HUDEP-2 (cell line): ENCODE measurements around the gene ZNF804A.

Source experiments
- DNase-seq, 76 experiments: peaks; one replicate each; lab custom pipeline; 2025; ENCODE audit not compliant: unreplicated experiment in 76 of 76; lab: John Stamatoyannopoulos, UW

The ZNF804A gene

DNA sequence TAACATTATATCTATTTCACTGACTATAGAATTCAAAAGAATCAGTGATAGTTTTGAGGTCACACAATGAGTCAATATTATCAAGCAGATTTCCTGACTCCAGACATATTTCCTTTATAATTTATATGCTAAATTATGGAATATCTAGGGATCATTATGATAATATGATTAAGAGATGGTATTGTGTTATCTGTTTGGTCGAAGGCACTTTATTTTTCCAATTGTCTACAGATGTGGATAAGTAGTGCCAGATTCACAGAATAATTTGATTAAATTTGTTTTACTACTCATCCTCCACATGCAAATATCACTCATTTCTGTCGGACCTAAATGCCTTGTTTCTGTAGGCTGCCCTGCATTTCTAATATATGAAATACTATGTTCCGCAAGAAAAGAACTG, 4.4 kb downstream of the ZNF804A start:
- DNase-seq, result no peak

DNA sequence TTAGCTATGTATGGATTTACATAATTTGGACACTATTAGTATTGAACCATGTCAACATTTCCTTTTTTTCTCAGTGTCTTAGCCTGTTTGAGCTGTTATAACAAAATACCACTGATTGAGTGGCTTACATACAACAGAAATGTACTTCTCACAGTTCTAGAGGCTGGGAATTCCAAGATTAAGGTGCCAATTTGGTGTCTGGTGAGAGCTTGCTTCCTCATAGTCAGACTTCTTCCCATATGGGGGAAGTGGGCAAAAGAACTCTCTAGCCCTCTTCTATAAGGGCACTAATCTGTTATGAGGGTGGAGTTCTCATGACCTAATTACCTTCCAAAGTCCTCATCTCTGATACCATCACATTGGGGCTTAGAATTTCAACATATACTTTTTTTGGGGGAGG, 12.6 kb downstream of the ZNF804A start:
- DNase-seq, result no peak

DNA sequence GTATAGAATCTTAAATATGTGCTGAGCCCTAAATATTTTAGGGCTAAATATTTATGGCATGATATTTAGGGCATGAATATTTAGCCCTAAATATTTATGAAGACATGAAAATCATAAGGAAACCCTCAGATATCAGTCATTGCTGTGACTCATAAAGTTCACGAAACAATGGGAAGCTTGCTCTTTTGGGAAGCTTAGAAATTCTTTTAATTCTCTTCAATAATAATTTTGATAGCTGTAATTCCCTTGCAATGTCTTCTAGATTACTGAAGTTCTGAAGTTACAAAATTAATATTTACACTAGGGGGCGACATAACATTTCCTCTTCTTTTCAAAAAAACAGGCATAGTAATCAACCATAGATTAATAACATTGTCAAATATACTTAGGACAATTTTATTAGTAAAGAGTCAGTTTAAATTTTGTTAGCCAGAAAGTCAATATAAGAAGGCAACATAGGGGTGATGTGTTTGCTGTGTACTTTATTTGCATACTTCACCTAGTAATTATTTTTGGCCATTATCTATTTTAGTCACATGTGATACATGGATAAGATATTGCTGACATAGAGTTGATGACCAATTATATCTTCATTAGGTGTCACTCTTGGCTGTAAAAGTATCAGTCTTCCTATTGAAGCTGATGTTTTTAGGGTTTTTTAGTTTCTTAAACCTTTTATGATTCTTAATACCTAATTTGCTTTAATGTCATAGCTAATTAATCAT, 13.2 kb downstream of the ZNF804A start:
- DNase-seq, result no peak

DNA sequence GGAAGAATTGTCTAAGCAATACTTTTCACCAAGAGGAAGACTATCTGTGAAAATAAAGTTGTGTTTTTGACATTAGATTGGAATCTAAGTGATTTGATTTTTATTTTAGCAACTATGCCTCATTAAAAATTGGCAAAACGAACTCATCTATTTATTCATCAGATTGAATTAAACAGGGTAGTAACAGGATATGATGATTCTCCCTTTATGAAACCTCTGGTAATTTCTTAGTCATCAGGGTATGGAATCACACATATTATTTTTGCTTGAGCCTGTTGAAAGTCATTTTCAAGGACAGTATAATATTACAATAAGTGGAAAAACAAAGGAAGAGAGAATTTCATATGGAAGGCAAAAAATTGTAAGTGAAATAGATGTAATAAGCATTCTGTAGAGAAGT, 22.0 kb downstream of the ZNF804A start:
- no peak for DNase-seq

DNA sequence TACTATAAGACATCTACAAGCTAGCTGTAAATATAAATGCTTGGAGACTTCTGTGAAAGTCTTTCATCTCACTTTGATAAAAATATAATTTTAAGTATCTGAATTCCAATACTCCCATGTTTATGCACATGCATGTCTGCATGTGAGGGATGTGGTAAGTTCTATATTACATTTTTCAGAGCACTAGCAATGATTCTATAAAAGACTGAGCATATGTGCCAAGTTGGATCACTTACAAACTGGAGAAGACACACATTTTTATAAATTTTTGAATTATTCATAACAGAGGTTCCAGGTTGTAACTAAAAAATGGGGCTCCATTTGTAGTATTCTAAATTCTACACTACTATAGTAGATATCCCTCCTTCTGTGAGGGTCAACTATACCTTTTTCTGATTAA, 26.0 kb downstream of the ZNF804A start:
- no peak for DNase-seq

DNA sequence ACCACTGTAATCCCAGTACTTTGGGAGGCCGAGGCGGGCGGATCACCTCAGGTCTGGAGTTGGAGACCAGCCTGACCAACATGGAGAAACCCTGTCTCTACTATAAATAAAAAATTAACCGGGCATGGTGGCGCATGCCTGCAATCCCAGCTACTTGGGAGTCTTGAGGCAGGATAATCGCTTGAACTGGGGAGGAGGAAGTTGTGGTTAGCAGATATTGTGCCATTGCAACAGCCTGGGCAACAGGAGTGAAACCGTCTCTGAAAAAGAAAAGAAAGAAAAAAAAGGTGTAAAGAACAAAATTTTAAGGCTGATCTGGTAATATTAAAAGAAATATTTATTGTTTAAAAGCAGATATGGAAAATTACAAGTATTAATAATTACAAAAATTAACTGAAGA, 29.7 kb downstream of the ZNF804A start:
- no peak for DNase-seq

DNA sequence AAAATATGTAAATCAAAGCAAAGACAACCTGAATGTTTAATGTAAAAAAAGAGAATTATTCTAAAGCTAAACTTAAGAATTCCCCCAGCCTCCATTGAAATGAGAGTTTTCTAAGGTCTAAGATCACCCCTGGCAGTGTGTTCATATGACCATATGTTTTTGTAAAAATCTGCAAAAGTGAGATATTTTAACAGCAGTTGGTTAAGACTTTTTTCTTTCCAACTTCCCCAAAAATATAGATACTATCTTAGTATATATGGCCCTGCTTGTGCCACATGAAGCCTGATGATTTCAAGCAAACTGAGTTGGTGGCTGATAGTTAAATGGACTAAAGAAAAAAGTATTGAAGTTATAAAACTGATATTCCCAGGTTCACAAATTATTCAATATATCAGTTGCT, 35.4 kb downstream of the ZNF804A start:
- peak in 1 of 76 experiments; percentile 30 for DNase-seq

DNA sequence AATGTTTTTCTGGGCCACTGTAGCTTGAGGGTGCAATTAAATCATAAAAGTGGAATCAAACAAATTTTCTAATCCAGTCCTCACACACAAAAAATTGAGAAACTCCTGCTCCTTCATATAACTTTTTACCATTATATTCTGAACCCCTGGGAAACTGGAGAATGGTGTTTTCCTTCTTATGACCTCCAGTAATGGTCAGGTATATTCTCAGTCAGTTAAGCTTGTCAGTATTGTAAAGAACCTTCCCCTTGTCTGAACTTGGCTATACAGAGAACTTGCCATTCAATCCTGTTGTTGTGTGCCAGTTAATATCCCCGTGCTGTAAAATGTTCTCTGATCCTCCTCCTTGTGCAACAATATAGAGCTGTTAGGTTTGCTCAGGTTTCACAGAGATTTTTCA, 39.5 kb downstream of the ZNF804A start:
- DNase-seq, result no peak

DNA sequence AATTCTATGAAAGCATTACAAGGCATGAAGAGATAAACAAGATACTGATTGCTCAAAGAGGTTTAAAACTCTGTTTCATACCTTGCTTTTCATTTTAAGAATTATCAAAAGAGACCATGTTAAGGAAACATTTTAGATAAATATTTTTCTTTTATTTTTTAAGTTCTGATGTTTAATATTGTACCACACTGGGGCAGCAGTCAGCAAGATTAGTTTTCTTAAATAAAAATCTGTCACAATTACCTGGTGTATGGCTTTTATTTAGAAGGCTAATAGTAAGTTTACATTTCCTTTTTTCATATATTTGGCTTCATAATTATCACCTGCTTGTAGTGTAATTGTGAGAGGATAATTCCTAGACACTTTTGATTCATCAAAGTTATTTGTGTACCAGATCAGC, 46.4 kb downstream of the ZNF804A start:
- DNase-seq, result no peak

DNA sequence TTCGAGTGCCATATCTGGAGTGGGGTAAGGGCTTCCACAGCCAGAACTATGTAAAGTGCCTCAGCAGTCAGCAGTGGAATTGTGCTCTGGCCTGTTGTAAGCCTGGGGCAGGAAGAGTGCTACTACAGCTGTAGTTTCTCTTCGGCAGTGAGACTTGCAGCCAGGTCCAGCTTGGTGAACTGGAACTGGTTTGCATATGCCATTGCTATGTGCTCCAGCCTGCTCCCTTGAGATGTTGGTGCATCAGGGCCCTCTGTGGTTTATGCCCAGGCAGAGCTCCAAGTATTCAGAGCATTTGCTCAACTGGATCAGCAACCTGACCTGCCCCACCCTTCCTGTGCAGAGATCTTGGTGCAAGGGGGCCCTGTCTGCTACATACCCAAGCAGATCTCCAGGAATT, 47.8 kb downstream of the ZNF804A start:
- peak in 1 of 76 experiments; percentile 3 for DNase-seq

DNA sequence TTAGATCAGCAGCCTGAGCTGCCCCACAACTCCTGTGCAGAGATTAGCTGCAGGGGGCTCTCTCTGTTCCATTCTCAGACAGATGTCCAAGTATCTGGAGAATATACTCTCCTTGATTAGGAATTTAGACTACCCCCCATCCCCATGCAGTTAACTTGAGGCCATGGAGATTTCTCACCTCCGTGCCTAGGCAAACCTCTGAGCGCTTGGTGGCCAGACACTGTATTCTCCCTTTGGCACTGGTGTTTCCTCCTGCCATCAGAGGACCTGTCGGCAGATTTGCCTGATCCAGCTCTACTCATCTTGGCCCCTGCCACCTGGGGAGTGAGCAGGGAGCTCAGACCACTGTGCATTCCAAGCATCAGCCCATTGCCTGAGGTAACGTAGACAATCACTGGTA, 48.3 kb downstream of the ZNF804A start:
- DNase-seq, result no peak

DNA sequence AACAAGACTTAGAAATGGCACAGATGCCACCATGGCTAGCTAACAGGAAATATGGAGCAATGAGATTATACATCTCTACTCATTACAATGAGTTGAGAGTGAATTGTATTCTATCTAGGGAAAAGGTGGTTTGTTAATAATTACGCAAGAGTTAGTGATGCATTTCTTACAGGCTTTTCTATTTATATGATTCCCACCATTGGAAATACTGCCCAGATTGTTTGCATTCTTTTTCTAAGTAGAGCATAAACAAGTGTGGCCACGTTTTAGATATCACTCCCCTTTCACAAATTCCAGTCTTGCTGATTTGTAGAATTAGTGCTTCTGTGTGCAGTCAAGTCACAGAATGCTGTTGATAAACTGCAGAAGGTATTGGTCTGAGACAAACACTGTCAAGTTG, 56.6 kb downstream of the ZNF804A start:
- no peak for DNase-seq

DNA sequence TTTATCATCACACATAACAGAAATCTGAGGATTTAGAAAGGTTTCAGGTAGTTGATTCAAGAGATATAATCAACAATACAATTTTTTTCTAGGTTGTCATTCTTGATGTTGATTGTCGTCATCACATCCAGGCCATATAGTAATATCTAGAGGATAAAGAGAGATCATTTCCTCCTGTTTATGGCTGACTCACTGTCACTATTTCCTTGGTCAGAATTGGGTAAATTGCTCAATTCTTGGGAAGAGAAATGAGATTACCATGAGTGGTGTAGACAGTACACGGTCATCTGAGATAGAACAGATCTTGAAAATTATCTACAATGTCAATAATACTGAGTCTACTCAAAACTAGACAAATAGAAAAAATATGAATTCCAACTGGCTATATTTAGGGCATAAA, 78.8 kb downstream of the ZNF804A start:
- DNase-seq, result no peak

DNA sequence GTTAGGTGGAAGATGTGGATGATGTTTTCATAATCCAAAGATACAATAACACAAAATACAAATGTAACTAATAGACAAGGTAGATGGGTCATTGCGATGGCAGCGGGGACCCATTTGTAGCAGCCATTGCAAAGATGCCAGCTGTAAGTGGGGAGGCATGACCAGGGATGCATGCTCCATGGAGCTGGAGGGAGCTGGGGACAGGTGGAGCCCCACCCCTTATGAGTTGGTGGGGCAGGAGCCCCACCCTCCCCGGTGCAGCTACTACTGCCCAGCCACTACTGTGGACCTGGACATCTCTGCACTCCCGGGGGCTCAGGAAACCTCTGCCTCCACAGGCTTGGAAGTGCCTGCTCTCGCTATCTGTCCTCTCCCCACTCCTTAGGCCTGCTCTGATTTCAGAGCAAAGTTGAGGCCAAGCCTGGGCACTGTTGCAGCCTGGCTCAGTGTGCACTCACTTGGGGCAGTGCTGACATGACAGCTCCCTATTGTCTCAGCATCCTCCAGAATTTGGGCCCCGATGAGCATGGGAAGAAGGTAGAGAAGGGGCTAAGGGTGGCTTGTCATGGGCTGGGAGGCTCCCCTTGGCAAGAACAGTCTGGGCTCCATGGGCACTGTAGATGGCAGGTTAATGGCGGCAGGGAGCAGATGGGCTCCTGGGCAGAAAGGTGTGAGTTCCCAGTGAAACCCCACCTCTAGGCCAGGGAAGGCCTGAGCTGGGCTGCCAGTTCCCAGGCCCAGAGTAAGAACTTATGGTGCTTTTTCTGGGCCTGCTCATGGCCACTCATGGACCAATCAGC, 81.1 kb downstream of the ZNF804A start:
- no peak for DNase-seq

DNA sequence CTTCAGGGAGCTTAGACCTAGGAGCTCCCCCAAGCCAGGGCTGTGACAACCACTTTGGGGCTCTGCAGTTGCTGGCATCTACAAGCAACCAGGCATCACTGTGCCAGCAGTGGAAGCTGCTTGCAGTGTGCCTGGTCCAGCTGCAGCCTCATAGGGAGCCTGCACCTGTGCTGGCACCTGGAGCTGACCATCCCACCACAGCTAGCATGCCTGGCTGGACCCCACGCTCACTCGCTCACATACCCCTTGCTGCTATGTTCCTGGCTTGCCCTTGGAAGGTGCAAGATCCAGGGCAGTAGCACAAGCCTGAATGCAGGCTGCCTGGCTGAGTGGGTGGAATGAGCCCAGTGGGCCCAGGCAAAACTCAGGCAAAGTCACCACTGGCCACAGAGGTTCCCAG, 82.5 kb downstream of the ZNF804A start:
- DNase-seq, result no peak

DNA sequence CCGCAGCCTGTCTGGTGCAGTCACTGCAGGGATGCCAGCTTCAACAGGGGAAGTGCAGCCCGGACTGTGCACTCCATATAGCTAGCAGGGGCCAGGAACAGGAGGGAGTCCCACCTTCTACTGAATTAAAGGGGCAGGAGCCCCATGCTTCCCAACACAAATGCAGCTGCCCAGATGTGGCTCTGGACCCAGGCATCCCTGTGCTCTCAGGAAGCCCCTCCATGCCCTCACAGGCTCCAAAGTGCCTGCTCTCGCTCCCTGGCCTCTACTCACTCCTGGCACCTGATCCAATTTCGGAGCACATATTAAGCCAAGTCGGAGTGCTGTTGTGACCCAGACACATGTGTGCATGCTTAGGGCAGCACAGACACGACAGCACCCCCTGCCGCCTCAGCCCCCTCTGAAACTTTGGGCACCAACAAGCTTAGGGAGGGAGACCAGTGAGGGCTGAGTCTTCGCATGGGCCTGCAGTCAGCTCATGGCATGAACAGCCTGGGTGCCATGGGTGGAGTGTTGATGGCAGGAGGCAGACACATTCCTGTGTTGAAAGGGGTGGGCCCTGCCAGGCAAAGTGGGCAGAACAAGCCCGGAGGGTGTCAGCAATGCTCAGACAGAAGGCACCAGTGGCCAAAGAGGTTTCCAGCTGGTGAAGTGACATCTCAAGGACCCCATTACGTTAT, 83.5 kb downstream of the ZNF804A start:
- no peak for DNase-seq

DNA sequence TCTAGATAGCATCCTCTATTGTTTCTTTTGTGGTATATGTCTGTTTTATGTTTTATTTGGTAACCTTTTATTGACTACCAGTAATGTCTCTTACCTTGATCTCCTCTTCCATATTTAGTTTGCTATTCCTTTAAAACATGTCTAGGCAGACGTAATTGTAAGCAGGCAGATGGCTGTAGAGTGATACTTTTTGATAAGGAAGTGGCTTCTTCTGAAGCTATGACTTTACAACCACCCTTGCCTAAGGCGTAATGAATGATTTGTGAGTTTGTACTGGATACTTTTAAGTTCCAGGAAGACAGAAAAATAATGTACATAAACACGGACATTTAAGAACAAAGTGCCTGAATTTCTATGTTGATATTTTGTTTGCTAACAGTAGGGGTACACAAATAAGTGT, 85.6 kb downstream of the ZNF804A start:
- no peak for DNase-seq

DNA sequence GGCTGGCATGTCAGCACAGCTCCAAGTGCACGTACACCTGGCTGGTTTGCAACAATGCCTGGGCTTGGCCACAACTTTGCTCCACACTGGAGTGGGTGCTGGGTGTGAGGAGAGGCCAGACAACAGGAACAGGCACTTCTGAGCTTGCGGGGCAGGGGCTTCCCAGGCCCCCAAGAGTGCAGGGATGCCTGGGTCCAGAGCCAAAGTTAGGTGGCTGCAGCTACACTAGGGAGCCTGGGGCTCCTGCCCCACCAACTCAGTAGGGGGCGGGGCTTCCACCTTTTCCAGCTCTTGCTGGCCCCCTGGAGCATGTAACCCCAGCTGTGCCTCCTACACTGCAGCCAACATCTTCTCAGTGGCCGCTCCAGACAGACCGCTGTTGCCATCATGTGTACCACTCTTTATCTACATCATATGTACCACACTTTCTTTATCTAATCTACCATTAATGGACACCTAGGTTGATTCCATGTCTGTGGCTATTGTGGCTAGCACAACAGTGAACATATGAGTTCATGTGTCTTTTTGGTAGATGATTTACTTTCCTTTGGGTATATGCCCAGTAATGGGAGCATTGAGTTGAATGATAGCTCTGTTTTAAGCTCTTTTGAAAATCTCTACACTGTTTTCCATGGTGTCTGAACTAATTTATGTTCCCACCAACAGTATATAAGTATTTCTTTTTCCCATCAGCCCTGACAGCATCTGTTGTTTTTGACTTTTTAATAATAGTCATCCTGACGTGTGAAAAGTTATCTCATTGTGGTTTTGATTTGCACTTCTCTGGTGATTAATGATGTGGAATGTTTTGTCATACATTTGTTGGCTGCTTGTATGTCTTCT, 87.9 kb downstream of the ZNF804A start:
- DNase-seq, result no peak

DNA sequence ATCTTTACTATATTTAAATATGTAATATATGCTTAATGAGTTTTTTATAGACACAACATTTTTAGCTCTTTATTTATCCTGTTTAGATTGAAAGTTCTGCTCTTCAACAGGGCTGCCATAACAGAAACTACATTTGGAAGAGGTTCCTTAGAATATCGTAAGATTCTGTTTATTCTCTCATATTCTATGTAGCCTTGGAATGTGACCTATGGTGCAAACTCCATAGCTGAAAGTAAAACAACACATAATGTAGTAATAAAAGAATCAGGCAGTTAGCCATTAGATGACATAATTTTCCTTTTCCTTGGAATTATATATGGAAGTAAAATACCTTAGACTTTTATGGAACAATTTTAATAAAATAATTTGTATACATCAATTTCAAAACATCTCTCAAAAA, 91.3 kb downstream of the ZNF804A start:
- no peak for DNase-seq

DNA sequence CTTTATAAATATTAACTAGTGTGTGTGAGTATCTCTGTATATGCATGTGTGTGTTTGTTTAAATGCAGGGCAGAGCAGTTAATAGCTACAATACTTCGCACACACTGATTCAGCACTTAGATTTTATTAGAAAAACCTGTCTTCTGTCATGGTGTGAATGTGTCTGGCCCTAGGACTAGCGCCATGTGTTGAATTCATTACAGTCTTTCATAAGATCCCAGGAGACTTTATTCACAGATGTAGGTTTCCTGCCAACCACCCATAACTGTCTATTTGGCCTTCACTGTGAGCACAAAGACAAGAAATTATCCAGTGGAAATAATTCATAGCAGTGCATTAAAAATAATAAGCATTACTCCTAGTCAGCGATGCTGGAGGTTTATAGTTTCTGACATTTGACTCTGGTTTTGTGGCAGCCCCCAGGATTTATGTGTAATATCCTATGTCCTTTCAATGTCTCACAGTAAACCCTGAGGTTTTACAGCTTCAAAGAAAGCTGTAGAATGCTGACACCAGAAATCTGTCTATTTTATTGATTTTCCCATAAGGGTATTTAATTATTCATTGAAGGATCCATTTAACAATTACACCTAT, 93.9 kb downstream of the ZNF804A start:
- no peak for DNase-seq

DNA sequence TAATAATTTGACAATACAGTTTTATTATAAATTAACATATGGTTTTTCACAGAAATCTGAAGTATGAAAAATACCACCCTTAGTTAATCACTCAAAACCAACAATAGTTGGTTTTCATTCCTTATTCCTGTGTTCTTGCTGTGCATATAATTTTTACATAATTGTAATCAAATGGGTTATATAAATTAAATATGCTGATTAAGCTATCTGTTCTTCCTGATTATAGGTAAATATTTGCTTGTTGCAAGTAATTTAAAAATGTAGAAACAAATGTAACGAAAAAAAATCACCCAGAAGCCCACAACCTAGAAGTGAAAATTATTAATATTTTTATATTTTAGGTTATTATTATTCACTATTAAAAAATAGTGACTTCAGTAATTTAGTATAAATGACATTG, 98.3 kb downstream of the ZNF804A start:
- DNase-seq, result no peak
